H1 (cell line): ENCODE results near the gene NDUFA7. TPM values are rescaled to one million over a fixed set of nuclear protein-coding genes. Genes with fewer than 3 reads are reported as not detected.
"Not testable (repeated sequence)": the region's sequence is repeated elsewhere in the genome, so short reads cannot be mapped to it uniquely, and the experiment has no call there.

Experiments used
- CTCF ChIA-PET: fragments of 300-600 bp; sonication (Branson Sonifier 250); formaldehyde crosslinking; loops from one replicate; lab custom pipeline; 2021; ENCODE audit not compliant: partially characterized antibody; lab: Charles Lee
- POLR2A ChIA-PET: fragments of 300-600 bp; sonication (Branson Sonifier 250); formaldehyde crosslinking; loops from one replicate; lab custom pipeline; 2021; ENCODE audit warnings: inconsistent platforms; ENCODE audit not compliant: partially characterized antibody; lab: Charles Lee
- DNase-seq, 2 experiments: peaks; one replicate each; pipeline versions ENCODE4 v3.0.0 to v3.0.0-alpha.2; 2010 to 2022; ENCODE audit warnings: low spot score in 2 of 2, low read depth in 1 of 2, mixed read lengths in 1 of 2
- FAIRE-seq: peaks from 2 replicates; lab custom pipeline; 2011; peaks lifted over from hg19 to GRCh38; lab: Jason Lieb, UNC
- H2AFZ ChIP-seq: 2 replicates; pipeline ENCODE4 v1.8.1; 2012; ENCODE audit warnings: low read length, inconsistent platforms
- H2AK5ac ChIP-seq: 2 replicates; pipeline ENCODE4 v1.6.1; 2013; ENCODE audit warnings: low read depth, low read length
- H2BK120ac ChIP-seq: replicated peaks from 2 replicates; pipeline ENCODE3; 2013; ENCODE audit warnings: low read depth, low read length, inconsistent platforms
- H2BK12ac ChIP-seq: 2 replicates; pipeline ENCODE4 v1.6.1; 2013; ENCODE audit warnings: low read depth, low read length
- H2BK15ac ChIP-seq: 2 replicates; pipeline ENCODE4 v1.6.1; 2013; ENCODE audit warnings: low read length
- H2BK20ac ChIP-seq: 2 replicates; pipeline ENCODE4 v1.6.1; 2013; ENCODE audit warnings: low read length
- H2BK5ac ChIP-seq: 2 replicates; pipeline ENCODE4 v1.6.1; 2013; ENCODE audit warnings: low read depth, low read length
- H3K14ac ChIP-seq: 2 replicates; pipeline ENCODE4 v1.6.1; 2013; ENCODE audit warnings: inconsistent platforms; ENCODE audit not compliant: insufficient read length
- H3K18ac ChIP-seq: 2 replicates; pipeline ENCODE4 v1.6.1; 2013; ENCODE audit warnings: low read length; ENCODE audit errors: extremely low read depth
- H3K23ac ChIP-seq: 2 replicates; pipeline ENCODE4 v1.6.1; 2013; ENCODE audit warnings: inconsistent platforms; ENCODE audit not compliant: insufficient read length
- H3K23me2 ChIP-seq: 2 replicates; pipeline ENCODE4 v1.6.1; 2013; ENCODE audit warnings: low read depth, low read length
- H3K27ac ChIP-seq: 2 replicates; pipeline ENCODE4 v1.6.1; 2011; ENCODE audit warnings: low read depth, low read length, inconsistent platforms
- H3K27me3 ChIP-seq, 4 experiments: replicated peaks in 1 of 4; 1 replicate in 1 of 4; 2 replicates in 3 of 4; pipeline versions ENCODE4 v1.6.1 to v1.8.1; 2011 to 2013; ENCODE audit warnings: low read length in 3 of 4, mild to moderate bottlenecking in 3 of 4, inconsistent platforms in 2 of 4, mixed read lengths in 2 of 4, moderate library complexity in 1 of 4; ENCODE audit not compliant: control insufficient read depth in 3 of 4, insufficient read depth in 3 of 4; ENCODE audit errors: extremely low read depth in 1 of 4
- H3K36me3 ChIP-seq, 4 experiments: 2 replicates each; pipeline versions ENCODE4 v1.6.1 to v1.8.1; 2011 to 2013; ENCODE audit warnings: mild to moderate bottlenecking in 4 of 4, low read length in 3 of 4, moderate library complexity in 2 of 4, control low read depth in 1 of 4, inconsistent platforms in 1 of 4; ENCODE audit not compliant: insufficient read depth in 4 of 4, control insufficient read depth in 2 of 4
- H3K4ac ChIP-seq: replicated peaks from 2 replicates; pipeline ENCODE3; 2013; ENCODE audit warnings: low read length, low read depth, mixed read lengths, inconsistent platforms; ENCODE audit not compliant: insufficient read length
- H3K4me1 ChIP-seq, 4 experiments: replicated peaks in 1 of 4; 1 replicate in 1 of 4; 2 replicates in 3 of 4; pipeline versions ENCODE4 v1.6.1 to v1.8.1; 2011 to 2013; ENCODE audit warnings: low read length in 3 of 4, inconsistent platforms in 2 of 4, mixed read lengths in 1 of 4; ENCODE audit not compliant: insufficient read depth in 4 of 4, control insufficient read depth in 3 of 4
- H3K4me2 ChIP-seq, 2 experiments: 2 replicates each; pipeline versions ENCODE4 v1.6.1 to v1.8.1; 2011 to 2013; ENCODE audit warnings: low read depth in 2 of 2, low read length in 2 of 2, control low read depth in 1 of 2, inconsistent platforms in 1 of 2, mild to moderate bottlenecking in 1 of 2; ENCODE audit not compliant: insufficient read depth in 1 of 2
- H3K4me3 ChIP-seq, 4 experiments: fragments of 200-600, 300-600 bp in 1 of 4; sonication (generic), shearing (Covaris generic), sonication (Bioruptor Twin) in 1 of 4; 2 replicates each; pipeline versions ENCODE4 v1.5.1 to v1.8.1; 2011 to 2016; ENCODE audit warnings: low read length in 4 of 4, low read depth in 3 of 4, control low read depth in 2 of 4, inconsistent platforms in 2 of 4, mild to moderate bottlenecking in 2 of 4, mixed read lengths in 1 of 4, moderate library complexity in 1 of 4; ENCODE audit not compliant: insufficient read depth in 2 of 4; ENCODE audit errors: extremely low read depth in 1 of 4
- H3K56ac ChIP-seq: replicated peaks from 2 replicates; pipeline ENCODE3; 2013; ENCODE audit warnings: low read depth, mild to moderate bottlenecking, mixed read lengths, low read length, inconsistent platforms; ENCODE audit not compliant: insufficient read length
- H3K79me1 ChIP-seq: 2 replicates; pipeline ENCODE4 v1.6.1; 2013; ENCODE audit warnings: low read depth, low read length, control low read depth
- H3K79me2 ChIP-seq, 2 experiments: 2 replicates each; pipeline versions ENCODE4 v1.6.1 to v1.8.1; 2012 to 2013; ENCODE audit warnings: low read length in 2 of 2, mild to moderate bottlenecking in 2 of 2, inconsistent platforms in 1 of 2; ENCODE audit not compliant: insufficient read depth in 2 of 2, control insufficient read depth in 1 of 2
- H3K9ac ChIP-seq, 4 experiments: replicated peaks in 1 of 4; 1 replicate in 1 of 4; 2 replicates in 3 of 4; pipeline versions ENCODE4 v1.6.1 to v1.8.1; 2011 to 2013; ENCODE audit warnings: low read depth in 3 of 4, low read length in 3 of 4, control low read depth in 2 of 4, mild to moderate bottlenecking in 2 of 4, moderate library complexity in 2 of 4, inconsistent platforms in 1 of 4; ENCODE audit errors: extremely low read depth in 1 of 4
- H3K9me3 ChIP-seq, 2 experiments: 2 replicates each; pipeline versions ENCODE4 v1.6.1 to v1.8.1; 2012 to 2013; ENCODE audit warnings: mild to moderate bottlenecking in 2 of 2, moderate library complexity in 2 of 2, control low read depth in 1 of 2, inconsistent platforms in 1 of 2, low read depth in 1 of 2, low read length in 1 of 2, mixed read lengths in 1 of 2; ENCODE audit not compliant: insufficient read depth in 2 of 2
- H4K20me1 ChIP-seq, 2 experiments: replicated peaks in 1 of 2; 2 replicates each; pipeline versions ENCODE3 to v1.8.1; 2011 to 2013; ENCODE audit warnings: inconsistent platforms in 2 of 2, low read length in 2 of 2, mild to moderate bottlenecking in 1 of 2; ENCODE audit not compliant: insufficient read depth in 2 of 2, control insufficient read depth in 1 of 2
- H4K5ac ChIP-seq: 2 replicates; pipeline ENCODE4 v1.6.1; 2013; ENCODE audit warnings: low read length, low read depth, mixed read lengths, inconsistent platforms; ENCODE audit not compliant: insufficient read length
- H4K8ac ChIP-seq: 2 replicates; pipeline ENCODE4 v1.8.0; 2013; ENCODE audit warnings: mild to moderate bottlenecking, moderate library complexity, low read length, inconsistent platforms; ENCODE audit not compliant: insufficient read depth; ENCODE audit errors: extremely low read depth
- H4K91ac ChIP-seq: replicated peaks from 2 replicates; pipeline ENCODE3; 2013; ENCODE audit warnings: low read length, mixed read lengths, inconsistent platforms; ENCODE audit not compliant: insufficient read length
- POLR2A ChIP-seq, 2 experiments: IDR thresholded peaks; 1 replicate in 1 of 2; 2 replicates in 1 of 2; pipeline ENCODE4 v1.6.1; 2011; ENCODE audit warnings: low read depth in 2 of 2, low read length in 2 of 2, mild to moderate bottlenecking in 2 of 2; ENCODE audit errors: control extremely low read depth in 1 of 2
- WGBS, 2 experiments: shearing (Covaris generic) in 1 of 2; methylation state at CpG; one replicate each; pipeline versions ENCODE4 v1.1.6 to v1.1.7; 2013 to 2015; ENCODE audit warnings: low lambda C conversion rate in 2 of 2, mixed read lengths in 2 of 2, inconsistent platforms in 1 of 2, low coverage in 1 of 2, missing lambda C conversion rate in 1 of 2; ENCODE audit not compliant: insufficient replicate concordance in 2 of 2, insufficient coverage in 1 of 2, insufficient read length in 1 of 2; ENCODE audit errors: extremely low coverage in 1 of 2, missing lambda C conversion rate in 1 of 2; 5-methylcytosine and 5-hydroxymethylcytosine counted together
- polyA plus RNA-seq, 7 experiments: library from polyadenylated mRNA; depleted of rRNA in 3 of 7; stranded (reverse) in 5 of 7; unstranded in 2 of 7; fragments of >200 nt in 5 of 7; fragments of 200-250 nt in 2 of 7; gene quantifications; 1 replicate in 5 of 7; 2 replicates in 1 of 7; 4 replicates in 1 of 7; pipeline versions ENCODE4 v1.2.1 to v1.2.3, GENCODE V29; 2011 to 2013; ENCODE audit warnings: missing spikeins in 2 of 7, mixed read lengths in 2 of 7
- total RNA-seq: library from RNA; stranded (reverse); fragmentation: NEBNext Ultra II Directional; extraction: Animal tissue kit (Norgen Biotek cat#: 25700); gene quantifications from 2 replicates; pipeline ENCODE4 v1.2.1, GENCODE V29; 2021

The NDUFA7 gene
- total and polyA plus RNA-seq, 2 of the 8 experiments (the other 6 are each of a cell fraction or from before 2014, with no cell fraction given), result 54.4 to 286 TPM

- not testable (repeated sequence) for H2BK20ac ChIP-seq, H3K23ac ChIP-seq, H3K4me2 ChIP-seq, H4K20me1 ChIP-seq, H2BK120ac ChIP-seq, H3K14ac ChIP-seq, H3K9ac ChIP-seq, H3K4me3 ChIP-seq, H2BK5ac ChIP-seq, FAIRE-seq, H3K4ac ChIP-seq, H3K4me1 ChIP-seq, H2BK15ac ChIP-seq, H2BK12ac ChIP-seq, H4K91ac ChIP-seq, H3K56ac ChIP-seq, H3K18ac ChIP-seq, H3K36me3 ChIP-seq, H3K27ac ChIP-seq, H3K23me2 ChIP-seq, H3K79me2 ChIP-seq, H3K79me1 ChIP-seq, H4K8ac ChIP-seq, H3K9me3 ChIP-seq, H2AK5ac ChIP-seq, DNase-seq, H2AFZ ChIP-seq, H3K27me3 ChIP-seq, H4K5ac ChIP-seq
- TF ChIP-seq POLR2A (IDR thresholded peaks at IDR 0.05; ENCODE audit: control extremely low read depth in 1 of 2, low read depth in 2 of 2, low read length in 2 of 2), result peak in 1 of 2 experiments; percentile 13; a peak in 1 of 3 replicates
- CTCF ChIA-PET, result interaction anchor here (0.7 to 0.9 kb wide), 2 partner anchors 84 to 193 kb away, joined by 3 read pairs; no protein-coding TSS in a partner anchor
- WGBS, 2 experiments, result 95% methylated on average over 4 of the region's 4 CpGs; no CpG with 5 or more reads in 1 of the 2 experiments
- POLR2A ChIA-PET, result interaction anchor here (1.4 kb wide), 1 partner anchor 128 kb away, joined by 4 read pairs; no protein-coding TSS in a partner anchor
Observed at GRCh38 chr19:8264248-8264647, 56.9 kb downstream of the NDUFA7 start.
